ENCODE measurements around the gene ZSCAN5B. TPM values are rescaled to one million over a fixed set of nuclear protein-coding genes. Genes with fewer than 3 reads are reported as not detected.

The ZSCAN5B gene
- total RNA-seq, 1 donor from 2014 or later: not detected

- peaks cover 18% of the 10 kb centered on the region for H3K36me3 Mint-ChIP-seq (ENCODE audit: low read depth, unreplicated experiment)
- H3K4me1 Mint-ChIP-seq (ENCODE audit: unreplicated experiment): peaks cover 8% of the 10 kb centered on the region
- DNase-seq (ENCODE audit: low spot score): no peak
- H3K27me3 Mint-ChIP-seq (ENCODE audit: unreplicated experiment): peaks cover 5% of the 10 kb centered on the region
- no peak overlapping the region for H3K27ac Mint-ChIP-seq (ENCODE audit: unreplicated experiment)
- no peak for TF ChIP-seq CTCF (IDR thresholded peaks at IDR 0.05; ENCODE audit: unreplicated experiment)
- H3K4me3 Mint-ChIP-seq (ENCODE audit: unreplicated experiment): no peak overlapping the region
- H3K9me3 Mint-ChIP-seq (ENCODE audit: unreplicated experiment): no peaks in the 10 kb centered on the region
Measured at GRCh38 chr19:56146904-56147303, 50.7 kb downstream of the ZSCAN5B start.

DNA sequence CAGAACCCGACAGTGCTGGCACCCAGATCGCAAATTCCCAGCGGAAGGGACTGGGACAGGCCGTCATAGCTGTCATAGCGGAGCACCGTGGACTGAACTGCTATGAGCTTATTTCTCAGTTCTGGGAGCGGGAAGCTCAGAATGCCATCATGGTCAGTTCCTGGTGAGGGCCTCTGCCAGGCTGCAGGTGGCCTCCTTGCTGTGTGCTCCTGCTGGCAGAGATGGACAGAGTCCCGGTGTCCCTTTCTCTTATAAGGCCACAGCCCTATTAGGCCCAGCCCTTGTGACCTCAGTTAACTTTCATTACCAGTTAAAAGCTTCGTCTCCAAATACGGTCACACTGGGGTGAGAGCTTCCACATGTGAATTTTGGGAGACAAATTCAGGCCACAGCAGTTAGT, 51.9 kb downstream of the ZSCAN5B start:
- no peaks in the 10 kb centered on the region for H3K9me3 Mint-ChIP-seq (ENCODE audit: unreplicated experiment)
- H3K27ac Mint-ChIP-seq (ENCODE audit: unreplicated experiment): no peak overlapping the region
- TF ChIP-seq CTCF (IDR thresholded peaks at IDR 0.05; ENCODE audit: unreplicated experiment): no peak
- H3K4me1 Mint-ChIP-seq (ENCODE audit: unreplicated experiment): peaks cover 8% of the 10 kb centered on the region
- no peak overlapping the region for H3K4me3 Mint-ChIP-seq (ENCODE audit: unreplicated experiment)
- peaks cover 18% of the 10 kb centered on the region for H3K36me3 Mint-ChIP-seq (ENCODE audit: low read depth, unreplicated experiment)
- H3K27me3 Mint-ChIP-seq (ENCODE audit: unreplicated experiment): peaks cover 5% of the 10 kb centered on the region
- DNase-seq (ENCODE audit: low spot score): no peak

GRCh38 chr19:56144831-56145230, 52.8 kb downstream of the ZSCAN5B start:
- no peak overlapping the region for H3K27ac Mint-ChIP-seq (ENCODE audit: unreplicated experiment)
- H3K27me3 Mint-ChIP-seq (ENCODE audit: unreplicated experiment): peaks cover 8% of the 10 kb centered on the region
- peaks cover 12% of the 10 kb centered on the region for H3K4me1 Mint-ChIP-seq (ENCODE audit: unreplicated experiment)
- peaks cover 14% of the 10 kb centered on the region for H3K36me3 Mint-ChIP-seq (ENCODE audit: low read depth, unreplicated experiment)
- no peaks in the 10 kb centered on the region for H3K9me3 Mint-ChIP-seq (ENCODE audit: unreplicated experiment)
- H3K4me3 Mint-ChIP-seq (ENCODE audit: unreplicated experiment): no peak overlapping the region
- no peak for DNase-seq (ENCODE audit: low spot score)
- no peak for TF ChIP-seq CTCF (IDR thresholded peaks at IDR 0.05; ENCODE audit: unreplicated experiment)

DNA sequence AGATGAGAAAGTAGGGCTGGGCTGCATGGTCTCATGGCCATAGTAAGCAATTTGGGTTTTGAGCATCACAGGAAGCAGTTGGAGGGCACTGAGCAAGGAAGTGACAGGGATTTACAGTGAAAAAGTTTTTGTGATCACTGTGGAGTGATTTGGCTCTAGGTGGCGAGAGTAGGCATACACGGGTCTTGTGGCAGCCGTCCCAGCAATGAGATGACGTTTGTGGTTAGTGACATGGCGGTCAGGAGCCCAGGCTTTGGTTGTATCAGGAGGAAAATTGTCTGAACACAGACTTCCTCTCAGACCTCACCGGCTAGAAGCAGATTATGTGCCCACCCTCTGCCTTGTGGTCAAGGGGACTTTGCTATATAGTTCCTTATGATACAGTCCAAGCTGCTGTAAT, 53.2 kb downstream of the ZSCAN5B start:
- Mint-ChIP-seq H3K9me3 (ENCODE audit: unreplicated experiment) (no peaks in the 10 kb centered on the region), H3K4me3 (ENCODE audit: unreplicated experiment) (no peak overlapping the region), H3K36me3 (ENCODE audit: low read depth, unreplicated experiment) (peaks cover 12% of the 10 kb centered on the region), H3K27ac (ENCODE audit: unreplicated experiment) (no peak overlapping the region), H3K27me3 (ENCODE audit: unreplicated experiment) (peaks cover 11% of the 10 kb centered on the region), H3K4me1 (ENCODE audit: unreplicated experiment) (peaks cover 15% of the 10 kb centered on the region)
- no peak for DNase-seq (ENCODE audit: low spot score)
- no peak for TF ChIP-seq CTCF (IDR thresholded peaks at IDR 0.05; ENCODE audit: unreplicated experiment)

GRCh38 chr19:56142897-56143434, 54.6 kb downstream of the ZSCAN5B start:
- peaks cover 6% of the 10 kb centered on the region for H3K36me3 Mint-ChIP-seq (ENCODE audit: low read depth, unreplicated experiment)
- H3K4me3 Mint-ChIP-seq (ENCODE audit: unreplicated experiment): no peak overlapping the region
- H3K4me1 Mint-ChIP-seq (ENCODE audit: unreplicated experiment): peaks cover 15% of the 10 kb centered on the region
- H3K9me3 Mint-ChIP-seq (ENCODE audit: unreplicated experiment): no peaks in the 10 kb centered on the region
- TF ChIP-seq CTCF (IDR thresholded peaks at IDR 0.05; ENCODE audit: unreplicated experiment): no peak
- no peak overlapping the region for H3K27ac Mint-ChIP-seq (ENCODE audit: unreplicated experiment)
- DNase-seq (ENCODE audit: low spot score): no peak
- peaks cover 11% of the 10 kb centered on the region for H3K27me3 Mint-ChIP-seq (ENCODE audit: unreplicated experiment)
